HG02981 (cell line): ENCODE data around the gene MT4.

ENCODE experiments used
- ATAC-seq: cut with Tn5 transposase; IDR thresholded peaks from one replicate; pipeline ENCODE4 v1.9.1; 2021; ENCODE audit warnings: mild to moderate bottlenecking, moderate library complexity; ENCODE audit not compliant: unreplicated experiment

Gene MT4

DNA sequence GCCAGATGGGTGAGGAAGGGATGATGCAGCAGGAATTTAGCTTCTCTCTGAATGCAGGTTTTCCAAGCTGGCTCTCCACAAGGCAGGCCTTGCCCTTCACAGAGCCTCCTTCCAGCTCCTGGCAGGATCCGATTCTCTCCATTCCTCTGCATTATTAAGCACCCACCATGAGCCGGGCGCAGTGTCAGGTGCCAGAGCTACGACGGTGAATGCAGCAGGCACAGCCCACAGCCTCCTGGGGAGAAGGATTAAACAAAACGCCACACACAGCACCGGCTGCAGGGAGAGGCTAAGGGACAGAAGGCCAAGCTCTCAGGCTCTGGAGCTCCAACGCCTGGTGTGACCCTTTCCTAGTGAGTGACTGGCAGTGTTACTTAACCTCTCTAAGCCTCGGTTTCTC lies 36.5 kb downstream of the MT4 start:
- no peak for ATAC-seq

DNA sequence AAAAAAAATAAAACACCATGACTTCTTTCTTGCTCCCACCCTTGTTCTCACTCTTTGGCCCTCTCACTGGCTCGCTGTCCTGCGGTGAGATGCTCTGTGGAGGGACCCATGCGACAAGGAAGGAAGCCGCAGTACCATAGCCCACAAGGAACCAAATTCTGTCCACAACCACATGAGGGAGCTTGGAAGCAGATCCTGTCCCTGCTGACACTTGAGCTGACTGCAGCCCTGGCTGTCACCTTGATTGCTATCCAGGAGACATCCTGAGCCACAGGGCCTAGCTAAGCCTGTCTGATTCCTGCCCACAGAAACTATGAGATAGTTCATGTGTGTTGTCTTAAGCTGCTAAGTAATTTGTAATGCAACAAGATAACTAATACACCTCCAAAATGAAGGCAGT lies 38.7 kb downstream of the MT4 start:
- no peak for ATAC-seq

DNA sequence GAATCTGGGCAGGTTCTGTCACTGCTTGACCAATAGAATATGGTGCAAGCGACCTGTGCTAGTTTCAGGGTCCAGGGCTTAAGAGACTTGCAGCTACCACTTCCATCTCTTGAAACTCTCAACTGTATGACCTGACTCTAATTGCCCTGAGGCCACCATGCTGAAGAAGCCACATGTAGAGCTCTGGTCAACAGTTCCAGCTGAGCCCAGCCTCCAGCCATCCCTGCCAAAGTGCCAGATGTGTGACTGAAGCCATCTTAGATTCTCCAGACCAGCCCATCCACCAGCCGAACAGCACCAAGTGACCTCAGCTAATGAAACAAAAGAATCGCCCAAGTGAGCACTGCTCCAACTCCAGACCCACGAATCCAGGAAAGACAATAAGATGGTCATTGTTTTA lies 40.1 kb downstream of the MT4 start:
- ATAC-seq = no peak

DNA sequence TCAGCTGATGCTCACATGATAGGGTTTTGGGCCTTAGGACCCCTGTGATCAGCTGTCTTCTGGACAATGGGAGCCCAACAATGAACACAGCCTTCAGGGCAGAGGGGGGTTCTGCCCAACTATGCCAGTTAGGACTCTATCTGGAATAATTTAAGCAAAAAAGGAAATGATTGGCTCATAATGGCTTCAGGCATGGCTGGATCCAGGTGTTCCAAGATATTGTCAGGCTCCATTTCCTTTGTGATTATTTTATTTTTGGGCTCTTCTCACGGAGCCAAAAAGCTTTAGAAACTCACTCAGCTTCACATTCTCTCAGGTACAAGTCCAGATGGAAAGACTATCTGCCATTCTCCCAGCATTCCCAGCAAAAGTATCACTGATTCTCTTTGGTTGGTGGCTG lies 40.6 kb downstream of the MT4 start:
- ATAC-seq = no peak

DNA sequence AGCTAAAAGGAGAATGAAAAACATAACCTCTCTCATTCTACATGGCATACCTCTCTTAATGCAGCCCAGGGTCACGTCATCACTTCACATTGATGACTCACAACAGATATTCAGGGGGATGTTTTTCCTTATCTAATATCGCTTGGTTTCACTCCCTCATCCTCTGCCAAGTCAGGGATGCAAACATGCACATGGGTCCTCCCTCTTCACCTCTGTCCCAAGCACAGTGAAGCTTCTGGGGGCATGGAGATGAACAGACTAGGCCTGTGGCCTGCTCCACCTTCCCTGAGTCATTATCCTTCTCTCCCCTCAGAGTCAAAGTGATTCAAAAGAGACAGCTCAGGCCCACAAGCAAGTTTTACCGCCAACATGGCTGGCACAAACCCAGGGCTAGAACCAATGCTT lies 41.2 kb downstream of the MT4 start:
- ATAC-seq = no peak

DNA sequence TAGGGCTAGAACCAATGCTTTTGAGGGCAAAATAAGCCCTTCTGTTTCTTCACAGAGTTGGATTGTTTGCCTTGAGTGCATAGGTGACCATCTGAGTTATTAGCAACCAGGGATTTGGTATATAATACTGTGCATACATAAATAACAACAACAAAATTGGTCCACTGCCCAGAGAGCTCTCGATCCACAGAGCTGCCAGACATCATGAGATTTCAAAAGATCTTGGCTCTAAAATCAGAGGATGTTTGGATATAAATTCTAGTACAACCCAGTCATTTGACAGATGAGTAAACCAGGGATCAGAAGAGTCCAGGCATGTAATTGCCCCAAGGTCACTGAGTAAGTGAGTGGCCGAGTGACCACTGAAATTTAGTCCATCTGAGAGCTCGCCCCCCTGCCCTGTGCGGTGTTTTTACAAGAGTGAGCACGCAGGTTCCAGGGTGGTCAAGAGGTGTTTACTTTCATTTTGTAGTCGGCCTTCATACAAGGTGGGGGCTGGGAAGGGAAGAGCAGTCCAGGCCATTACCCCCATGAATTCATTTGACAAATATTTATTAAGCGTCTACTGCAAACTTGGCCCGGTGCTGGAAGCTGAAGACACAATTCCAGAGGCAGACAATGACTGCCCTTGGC lies 41.7 kb downstream of the MT4 start:
- ATAC-seq = no peak

DNA sequence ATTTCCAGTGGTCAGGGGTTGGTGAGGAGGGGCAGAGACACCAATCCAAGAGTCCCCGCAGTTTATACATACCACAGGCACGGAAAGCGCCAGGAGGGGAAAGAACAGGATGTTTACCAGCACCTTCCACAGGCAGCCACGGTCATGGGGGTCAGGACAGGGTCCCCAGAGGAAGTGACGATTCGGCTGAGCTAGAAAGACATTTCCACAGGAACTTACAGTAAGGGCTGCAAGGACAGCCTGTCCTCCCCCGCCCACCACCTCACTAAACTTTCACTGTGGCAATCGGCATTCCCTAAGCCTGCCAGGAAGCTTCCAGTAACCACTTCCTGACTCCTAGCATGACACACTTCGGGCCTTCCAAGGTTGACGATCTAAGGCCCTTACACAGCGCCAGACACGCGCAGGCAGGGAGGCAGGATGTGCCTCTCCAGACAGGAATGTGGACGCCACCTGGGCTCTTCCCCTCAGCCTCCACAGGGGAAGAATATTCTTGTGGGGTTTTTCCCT lies 42.3 kb downstream of the MT4 start:
- ATAC-seq = no peak

DNA sequence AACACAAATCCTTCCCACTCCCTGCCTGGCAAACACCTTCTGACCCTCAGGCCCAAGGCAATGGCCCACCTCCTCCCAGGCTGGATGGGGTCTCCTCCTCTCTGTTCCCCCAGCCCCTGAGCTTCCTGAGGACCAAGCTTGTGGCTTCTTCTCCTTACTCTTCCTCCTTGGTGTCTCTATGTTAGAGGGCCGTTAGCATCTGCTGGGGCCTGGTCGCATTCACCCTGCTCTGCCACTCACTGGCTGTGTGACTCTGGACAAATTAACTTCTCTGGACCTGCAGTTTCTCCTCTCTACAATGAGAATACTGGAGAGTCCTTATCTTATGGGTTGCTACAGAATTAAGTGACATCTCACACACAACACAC lies 42.8 kb downstream of the MT4 start:
- no peak for ATAC-seq

DNA sequence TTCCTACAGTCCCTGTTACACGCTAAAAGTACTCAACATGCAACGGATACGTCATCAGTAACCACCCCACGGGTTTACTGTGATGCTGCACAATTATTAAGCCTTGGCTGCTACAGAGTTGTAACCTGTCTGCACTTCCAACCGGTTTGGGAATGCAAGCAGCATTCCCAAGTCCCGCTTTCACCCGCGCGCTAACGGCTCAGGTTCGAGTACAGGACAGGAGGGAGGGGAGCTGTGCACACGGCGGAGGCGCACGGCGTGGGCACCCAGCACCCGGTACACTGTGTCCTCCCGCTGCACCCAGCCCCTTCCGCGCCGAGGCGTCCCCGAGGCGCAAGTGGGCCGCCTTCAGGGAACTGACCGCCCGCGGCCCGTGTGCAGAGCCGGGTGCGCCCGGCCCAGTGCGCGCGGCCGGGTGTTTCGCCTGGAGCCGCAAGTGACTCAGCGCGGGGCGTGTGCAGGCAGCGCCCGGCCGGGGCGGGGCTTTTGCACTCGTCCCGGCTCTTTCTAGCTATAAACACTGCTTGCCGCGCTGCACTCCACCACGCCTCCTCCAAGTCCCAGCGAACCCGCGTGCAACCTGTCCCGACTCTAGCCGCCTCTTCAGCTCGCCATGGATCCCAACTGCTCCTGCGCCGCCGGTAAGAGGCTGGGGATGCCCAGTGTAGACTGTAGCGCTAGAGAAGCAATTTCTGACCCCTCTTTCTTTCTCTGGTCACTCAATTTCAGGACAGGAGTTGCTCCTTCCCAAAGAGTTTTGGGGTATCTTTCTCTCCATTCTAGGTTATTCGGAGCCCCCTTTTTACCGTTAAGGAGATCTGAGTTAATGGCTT lies 43.4 kb downstream of the MT4 start, which contains the start of gene MT2A:
MT2A (plus strand) TSS at position 542 of the 833 bp plus-strand sequence; CDS start at position 614, 72 bp downstream.
- ATAC-seq = peak; percentile 87

DNA sequence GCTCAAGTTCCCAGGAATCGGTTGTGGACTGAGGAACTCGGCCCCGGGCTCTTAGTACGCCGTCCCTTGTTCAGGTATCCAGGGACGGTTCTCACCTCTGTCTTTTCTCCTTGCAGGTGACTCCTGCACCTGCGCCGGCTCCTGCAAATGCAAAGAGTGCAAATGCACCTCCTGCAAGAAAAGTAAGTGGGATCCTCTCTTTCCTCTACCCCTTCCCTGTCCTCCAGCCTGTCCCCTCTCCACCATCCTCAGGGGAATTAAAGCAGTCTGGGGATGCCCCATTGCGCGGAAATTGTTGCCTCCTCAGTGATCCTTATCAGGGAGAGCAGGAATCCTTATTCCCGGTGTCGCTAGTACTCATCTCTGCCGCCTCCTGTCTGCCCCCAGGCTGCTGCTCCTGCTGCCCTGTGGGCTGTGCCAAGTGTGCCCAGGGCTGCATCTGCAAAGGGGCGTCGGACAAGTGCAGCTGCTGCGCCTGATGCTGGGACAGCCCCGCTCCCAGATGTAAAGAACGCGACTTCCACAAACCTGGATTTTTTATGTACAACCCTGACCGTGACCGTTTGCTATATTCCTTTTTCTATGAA lies 44.1 kb downstream of the MT4 start:
- ATAC-seq = no peak

DNA sequence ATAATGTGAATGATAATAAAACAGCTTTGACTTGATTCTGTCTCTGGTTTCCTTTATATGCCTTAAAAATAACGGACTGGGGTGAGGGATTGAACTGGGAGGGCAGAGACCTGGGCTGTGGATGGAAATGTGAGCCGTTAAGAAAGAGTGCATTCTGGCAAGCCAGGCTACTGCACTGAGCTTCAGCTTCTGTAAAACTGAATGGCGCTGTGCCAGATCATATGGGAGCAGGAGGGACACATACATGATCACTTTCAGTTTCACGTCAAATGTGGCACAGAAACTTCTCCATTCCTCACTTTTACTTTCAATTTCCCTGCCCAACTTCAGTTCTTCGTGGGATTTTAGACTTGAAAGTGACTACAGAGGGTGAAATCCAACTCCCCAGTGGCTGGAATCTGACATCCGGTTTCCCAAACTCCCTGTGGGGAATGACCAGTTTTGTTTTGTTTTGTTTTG lies 44.6 kb downstream of the MT4 start:
- peak; percentile 42 for ATAC-seq

DNA sequence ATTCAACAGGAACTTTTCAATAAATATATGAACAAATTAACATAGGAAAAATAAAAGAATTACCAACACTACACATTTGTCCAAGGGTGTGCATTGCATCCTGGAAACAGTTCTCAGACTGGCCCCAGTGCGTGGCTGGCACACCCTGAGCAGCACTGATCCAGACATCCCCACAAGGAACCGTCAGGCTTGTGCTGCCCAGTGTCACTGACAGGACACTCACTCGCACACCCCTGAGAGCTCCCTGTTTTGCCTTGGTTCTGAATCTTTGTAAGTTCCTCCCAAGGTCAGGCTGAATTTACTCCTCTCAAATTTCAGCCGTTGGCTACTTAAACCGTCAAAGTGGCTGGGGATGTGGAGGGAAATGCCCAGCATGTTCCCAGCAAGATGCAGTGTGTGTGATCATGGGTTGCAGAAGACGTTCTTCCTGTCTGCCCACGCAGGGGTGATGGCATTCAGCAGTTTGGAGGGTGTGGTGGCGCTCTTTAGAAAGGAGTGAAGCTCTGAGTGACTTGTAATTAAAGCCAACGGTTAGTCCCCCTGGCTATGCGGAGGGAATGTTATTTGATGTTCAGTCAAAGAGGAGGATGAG lies 45.2 kb downstream of the MT4 start:
- no peak for ATAC-seq

DNA sequence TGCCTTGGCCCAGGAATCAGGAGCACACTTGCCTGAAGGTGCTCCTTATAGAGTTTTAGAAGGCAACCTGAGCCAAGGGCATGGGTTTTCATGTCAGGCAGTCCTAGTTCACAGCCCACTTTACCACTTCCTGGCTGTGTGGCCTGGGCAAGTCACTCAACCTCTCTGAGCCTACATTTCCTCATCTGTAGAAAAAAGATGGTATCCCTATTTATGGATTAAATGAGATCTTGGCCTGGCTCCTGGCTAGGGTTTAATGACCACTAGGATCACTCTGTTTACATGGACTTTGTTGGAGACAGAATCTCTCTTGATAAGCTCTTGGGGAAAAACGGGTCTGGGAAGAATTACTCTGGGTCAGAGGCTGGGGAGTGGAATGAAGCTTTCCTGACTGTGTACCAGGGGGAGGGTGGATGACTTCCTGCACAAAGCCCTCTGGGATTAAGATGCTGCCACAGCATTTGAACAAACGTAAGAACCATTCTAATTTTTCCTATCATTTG lies 45.8 kb downstream of the MT4 start:
- ATAC-seq = no peak

DNA sequence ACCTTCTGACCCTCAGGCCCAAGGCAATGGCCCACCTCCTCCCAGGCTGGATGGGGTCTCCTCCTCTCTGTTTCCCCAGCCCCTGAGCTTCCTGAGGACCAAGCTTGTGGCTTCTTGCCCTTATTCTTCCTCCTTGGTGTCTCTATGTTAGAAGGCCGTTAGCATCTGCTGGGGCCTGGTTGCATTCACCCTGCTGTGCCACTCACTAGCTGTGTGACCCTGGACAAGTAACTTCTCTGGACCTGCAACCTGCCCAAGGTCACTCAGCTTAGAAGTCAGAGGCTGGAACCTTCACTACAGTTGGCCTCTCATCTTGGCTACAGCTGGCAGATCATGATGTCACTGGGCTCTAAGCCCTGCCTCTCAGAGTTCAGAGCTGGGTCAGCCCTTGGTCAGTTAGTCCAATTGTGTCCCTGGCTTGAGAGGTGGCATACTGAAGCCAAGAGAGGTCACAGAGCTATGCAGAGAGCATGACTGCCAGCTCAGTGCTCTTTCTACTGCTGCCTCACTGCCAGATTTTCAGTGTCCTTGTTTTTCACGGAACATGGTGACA lies 46.5 kb downstream of the MT4 start:
- no peak for ATAC-seq

DNA sequence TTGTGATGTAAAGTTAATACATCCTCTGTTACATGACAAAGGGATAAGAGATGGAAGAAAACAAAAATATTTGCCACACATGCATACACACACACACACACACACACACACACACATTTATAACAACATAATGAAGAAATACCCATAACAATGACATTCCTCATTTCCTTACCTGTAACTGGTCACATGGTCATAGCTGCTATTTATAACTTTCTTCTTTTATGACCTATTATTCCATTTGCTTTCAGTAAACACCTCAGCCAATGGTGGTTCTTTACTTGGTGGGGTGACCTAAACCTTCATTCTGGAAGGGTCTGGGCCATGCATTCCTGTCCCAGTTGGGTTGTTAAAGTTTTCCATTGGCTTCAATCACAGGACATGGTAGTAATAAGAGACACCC lies 48.8 kb downstream of the MT4 start:
- no peak for ATAC-seq

DNA sequence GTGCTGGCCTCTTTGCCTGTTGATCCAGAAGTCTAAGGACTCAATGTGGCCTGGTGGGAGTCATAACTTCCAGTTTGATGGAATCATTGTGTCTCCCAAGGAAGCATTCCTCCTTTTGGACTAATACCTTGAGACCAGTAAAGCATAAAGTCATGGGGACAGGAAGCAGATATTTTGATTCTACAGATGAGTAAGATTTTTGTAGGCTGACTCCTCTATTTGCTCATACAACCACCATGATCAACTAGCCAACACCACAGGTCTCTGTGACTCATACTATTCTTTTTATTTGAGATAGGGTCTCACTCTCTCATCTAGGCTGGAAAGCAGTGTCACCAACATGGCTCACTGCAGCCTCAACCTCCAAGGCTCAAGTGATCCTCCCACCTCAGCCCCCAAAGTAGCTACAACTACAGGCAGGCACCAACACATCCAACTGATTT lies 49.7 kb downstream of the MT4 start:
- ATAC-seq = peak; percentile 55

DNA sequence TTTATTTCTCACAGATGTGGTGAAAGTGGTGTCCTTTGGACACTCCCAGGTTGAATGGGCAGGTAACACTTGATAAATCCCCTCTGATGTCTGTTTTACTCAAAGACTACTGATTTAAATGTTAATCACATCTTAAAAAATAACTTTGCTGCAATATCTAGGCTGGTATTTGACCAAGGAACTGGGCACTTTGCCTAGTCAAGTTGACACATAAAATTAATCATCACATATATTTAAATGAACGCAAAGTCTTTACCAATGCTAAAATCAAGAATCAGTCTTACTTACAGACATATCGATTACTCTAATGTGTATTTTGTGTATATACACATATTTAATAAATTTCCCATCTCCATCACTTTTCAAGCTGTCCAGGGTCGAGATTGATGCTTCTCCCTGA lies 50.5 kb downstream of the MT4 start:
- ATAC-seq = no peak

DNA sequence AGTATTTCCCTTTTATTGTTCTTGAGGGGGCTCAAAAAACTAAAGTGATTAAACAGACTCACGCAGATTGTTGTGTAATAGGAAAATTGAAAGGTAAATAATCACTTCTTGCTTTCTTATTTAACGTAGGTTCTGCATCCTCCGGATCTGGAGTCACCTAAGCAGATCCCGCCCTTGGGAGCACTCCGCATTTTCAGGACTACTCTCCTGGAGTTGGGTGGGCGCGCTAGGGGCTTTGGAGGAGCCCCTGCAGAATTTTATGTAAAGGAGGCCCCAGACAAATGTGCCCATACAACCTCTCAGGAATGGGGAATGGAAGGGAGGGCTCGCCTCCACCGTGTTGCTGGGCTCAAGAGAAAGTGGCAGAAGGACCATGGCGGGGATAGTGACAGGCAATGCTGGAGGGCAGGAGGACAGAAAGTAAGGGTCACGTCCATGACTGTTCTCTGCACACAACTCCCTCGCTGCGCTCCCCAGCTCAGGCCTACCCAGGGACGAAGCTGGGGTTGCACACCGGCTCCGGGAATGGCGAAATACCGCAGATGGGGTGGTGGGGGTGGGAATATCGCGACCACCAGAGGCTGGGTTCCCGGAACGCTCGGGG lies 51.8 kb downstream of the MT4 start:
- ATAC-seq = no peak

DNA sequence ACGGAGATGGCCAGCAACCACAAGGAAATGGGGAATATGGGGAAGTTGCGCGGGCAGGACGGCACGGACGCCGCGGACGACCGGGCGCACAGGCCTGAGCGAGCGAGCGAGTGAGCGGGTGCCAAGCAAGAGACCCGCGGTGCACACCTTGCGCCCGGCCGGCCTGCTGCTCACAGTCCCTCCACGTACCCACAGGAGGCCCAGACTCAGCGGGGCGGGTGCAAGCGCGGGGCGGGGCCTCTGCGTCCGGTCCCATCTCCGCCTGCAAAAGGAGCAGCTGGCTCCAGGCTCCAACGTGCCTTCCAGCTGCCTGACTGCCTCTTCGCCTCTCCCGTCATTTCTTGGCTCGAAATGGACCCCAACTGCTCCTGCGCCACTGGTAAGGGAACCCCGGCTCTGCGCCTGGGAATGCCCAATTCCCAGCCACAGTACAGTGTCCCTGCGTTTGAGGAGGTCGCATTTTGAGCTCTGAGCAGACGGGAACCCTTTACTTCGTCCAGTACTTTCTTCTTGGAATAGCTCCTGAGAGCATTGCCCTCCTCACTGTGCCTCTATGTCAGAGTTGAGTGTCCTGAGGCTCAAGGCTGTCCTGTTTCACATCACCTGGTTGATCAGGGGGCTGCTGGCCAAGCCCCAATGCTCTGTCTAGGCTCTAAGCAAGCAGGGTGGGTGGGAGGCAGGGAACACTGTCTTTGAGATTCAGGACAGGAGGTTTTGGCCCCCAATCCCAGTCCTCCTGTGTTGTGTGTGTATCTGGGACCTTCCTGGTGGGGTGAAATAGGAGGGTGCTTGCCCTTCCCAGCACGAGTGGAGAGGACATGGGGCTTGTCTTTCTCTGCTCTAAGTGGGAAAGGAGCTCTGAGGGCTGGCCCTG lies 52.6 kb downstream of the MT4 start:
- no peak for ATAC-seq

DNA sequence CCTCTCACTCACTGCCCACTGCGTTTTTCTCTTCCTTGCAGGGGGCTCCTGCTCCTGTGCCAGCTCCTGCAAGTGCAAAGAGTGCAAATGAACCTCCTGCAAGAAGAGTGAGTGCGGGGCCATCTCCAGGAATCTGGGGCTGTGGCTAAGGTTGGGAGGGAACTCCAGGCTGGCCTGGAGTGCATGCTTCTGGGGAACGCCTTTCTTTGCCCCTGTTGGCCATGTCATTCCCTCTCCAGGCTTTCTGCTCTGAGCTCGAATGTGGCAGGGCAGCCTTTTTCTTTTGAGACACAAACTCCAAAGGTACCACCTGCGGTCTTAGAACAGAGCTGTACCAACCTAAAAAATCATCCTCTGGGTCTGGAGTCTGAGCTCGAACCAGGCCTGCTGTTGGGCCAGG lies 53.3 kb downstream of the MT4 start:
- no peak for ATAC-seq
